GM12873 (cell line): ENCODE results near the gene HSPA12B.
A peak's percentile ranks its signal among the peaks of the same experiment; 100 is the strongest.

Experiments
- TF ChIP-seq, protein P1 (sequence below): IDR thresholded peaks from 2 replicates; pipeline ENCODE4 v1.5.1; 2012; ENCODE audit warnings: low read depth, mild to moderate bottlenecking, moderate library complexity, low read length, control low read depth; ENCODE audit not compliant: insufficient read depth; ENCODE audit errors: missing control alignments

The HSPA12B gene

DNA sequence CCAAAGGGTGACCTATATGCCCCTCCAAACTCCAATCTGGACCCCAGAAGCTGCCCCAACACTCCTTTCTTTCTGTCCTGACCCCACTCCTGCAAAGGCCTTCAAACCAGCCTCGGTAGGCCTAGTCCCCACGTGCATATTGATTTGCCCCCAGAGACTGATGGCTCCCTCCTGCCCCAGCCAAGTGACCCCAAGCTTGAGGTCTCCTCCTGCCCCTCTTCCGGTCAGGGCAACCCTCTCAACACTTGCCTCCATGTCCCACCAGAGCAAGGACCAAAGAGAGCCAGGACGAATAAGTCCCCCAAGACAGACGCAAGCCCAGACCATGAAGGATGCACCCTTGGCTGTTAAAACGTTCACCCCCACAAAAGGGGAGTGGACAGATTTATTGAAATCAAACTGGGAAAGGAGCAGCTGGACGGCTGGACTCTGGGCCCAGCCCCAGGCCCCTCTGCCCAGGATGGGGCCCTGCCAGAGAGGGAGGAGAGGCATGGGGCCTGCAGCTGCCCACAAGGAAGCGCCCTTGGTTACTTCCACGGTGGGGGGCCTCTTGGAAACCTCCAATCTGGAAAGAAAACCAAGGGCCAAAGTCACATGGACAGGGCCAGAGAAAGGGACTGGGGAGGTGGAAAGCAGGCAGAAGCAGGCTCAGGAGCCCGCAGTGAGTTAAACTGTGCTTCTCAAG is 51.2 kb downstream of the HSPA12B start:
- TF ChIP-seq, protein P1, sequence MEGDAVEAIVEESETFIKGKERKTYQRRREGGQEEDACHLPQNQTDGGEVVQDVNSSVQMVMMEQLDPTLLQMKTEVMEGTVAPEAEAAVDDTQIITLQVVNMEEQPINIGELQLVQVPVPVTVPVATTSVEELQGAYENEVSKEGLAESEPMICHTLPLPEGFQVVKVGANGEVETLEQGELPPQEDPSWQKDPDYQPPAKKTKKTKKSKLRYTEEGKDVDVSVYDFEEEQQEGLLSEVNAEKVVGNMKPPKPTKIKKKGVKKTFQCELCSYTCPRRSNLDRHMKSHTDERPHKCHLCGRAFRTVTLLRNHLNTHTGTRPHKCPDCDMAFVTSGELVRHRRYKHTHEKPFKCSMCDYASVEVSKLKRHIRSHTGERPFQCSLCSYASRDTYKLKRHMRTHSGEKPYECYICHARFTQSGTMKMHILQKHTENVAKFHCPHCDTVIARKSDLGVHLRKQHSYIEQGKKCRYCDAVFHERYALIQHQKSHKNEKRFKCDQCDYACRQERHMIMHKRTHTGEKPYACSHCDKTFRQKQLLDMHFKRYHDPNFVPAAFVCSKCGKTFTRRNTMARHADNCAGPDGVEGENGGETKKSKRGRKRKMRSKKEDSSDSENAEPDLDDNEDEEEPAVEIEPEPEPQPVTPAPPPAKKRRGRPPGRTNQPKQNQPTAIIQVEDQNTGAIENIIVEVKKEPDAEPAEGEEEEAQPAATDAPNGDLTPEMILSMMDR = no peak

DNA sequence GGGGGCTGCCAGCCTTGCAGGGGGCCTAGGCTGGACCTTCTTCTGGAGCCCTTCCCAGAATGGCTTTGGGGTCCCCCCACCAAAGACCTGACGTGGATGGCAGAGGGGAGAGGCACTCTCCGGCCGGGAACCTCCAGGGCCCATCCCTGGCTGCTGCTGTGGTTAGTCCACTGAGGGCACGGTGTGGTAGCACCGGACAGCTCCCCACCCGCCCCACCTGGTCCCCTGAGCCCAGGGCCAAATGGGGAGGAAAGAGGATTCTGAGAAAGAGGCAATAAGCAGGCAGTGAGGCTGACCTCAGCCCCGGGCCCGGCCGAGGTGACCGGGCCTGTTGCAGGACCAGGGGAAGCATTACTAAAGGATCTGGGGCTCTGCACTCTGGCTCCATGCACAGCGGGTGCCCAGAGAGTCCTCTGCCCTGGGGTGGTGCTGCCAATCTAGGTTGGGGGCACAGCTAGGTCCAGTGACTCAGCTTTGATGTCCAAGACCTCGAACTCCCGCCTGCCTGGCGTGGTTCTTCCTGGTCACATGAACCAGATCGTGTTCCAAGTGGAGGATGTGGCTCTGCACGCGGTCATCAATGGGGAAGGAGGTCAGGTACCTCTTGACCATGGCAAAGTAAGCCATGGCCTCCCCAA is 51.9 kb downstream of the HSPA12B start:
- TF ChIP-seq, protein P1 = no peak

DNA sequence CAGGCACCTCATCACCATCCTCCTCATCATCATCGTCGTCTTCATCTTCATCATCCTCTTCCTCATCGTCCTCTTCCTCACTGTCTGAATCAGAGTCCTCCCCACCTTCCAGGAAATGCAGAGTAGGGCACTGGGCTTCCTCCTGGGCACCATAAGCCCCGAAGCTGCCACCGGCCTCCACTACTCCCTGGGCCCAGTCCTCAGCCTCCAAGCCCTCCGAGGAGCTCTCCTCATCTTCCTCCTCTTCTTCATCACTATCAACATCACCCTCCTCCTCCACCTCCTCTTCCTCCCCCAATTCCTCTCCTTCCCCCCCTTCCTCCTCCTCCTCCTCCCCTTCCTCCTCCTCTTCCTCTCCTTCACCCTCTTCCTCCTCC is 52.4 kb downstream of the HSPA12B start:
- TF ChIP-seq, protein P1 = no peak

DNA sequence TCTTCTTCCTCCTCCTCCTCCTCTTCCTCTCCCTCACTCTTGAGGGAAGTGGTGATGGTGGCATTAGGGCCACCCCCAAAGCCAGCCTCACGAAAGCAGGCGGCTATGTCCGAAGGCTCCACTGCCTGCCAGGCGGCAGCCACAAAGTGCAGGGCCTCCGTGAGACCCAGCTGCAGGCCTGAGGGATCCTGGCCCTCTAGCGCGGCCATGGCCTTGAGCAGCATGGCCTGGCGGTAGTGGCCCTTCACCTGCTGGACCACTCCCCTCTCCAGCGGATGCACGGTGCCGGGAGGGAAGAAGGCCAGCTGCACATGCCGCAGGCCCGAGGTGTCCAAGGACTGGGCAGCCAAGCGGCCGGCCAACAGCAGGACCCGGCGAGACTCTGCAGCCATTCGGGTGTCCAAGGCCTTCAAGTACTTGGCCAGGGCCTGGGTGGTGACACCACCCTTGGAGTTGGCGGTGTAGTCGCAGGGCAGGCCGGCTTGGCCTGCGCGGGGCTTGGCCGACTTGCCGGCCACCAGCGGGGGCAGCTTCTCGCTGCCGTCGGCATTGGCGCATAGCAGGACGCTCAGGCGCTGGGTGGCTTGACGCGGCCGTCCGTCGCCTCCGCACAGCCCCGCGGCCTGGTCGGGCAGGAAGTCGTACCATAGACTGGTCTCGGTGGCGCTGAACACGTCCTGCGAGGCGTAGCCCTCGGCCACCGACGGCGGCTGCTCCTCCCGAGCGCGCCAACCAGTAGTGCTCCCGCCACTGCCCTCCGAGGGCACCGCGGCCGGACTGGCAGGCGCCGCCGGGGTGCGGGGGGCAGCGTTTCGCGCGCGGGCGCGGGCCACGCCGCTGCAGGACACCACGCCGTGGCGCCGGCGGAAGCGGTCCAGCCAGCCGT is 53.0 kb downstream of the HSPA12B start:
- TF ChIP-seq, protein P1 = no peak

DNA sequence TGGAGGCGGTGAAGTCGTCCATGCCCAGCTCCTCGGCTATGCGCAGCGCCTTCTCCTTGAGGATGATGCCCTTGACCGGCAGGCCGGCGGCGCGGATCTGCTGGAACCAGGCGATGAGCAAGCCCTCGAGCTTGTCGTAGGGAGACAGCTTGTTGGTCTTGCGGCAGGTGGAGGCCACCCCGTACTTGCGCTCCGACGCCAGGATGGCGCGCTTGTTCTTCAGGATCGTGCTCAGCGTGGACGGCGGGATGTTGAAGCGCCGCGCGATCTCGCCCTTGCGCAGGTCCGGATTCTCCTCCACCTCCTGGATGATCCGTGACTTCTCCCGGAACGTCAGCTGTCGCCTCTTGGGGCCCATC is 53.6 kb downstream of the HSPA12B start:
- TF ChIP-seq, protein P1 = no peak

DNA sequence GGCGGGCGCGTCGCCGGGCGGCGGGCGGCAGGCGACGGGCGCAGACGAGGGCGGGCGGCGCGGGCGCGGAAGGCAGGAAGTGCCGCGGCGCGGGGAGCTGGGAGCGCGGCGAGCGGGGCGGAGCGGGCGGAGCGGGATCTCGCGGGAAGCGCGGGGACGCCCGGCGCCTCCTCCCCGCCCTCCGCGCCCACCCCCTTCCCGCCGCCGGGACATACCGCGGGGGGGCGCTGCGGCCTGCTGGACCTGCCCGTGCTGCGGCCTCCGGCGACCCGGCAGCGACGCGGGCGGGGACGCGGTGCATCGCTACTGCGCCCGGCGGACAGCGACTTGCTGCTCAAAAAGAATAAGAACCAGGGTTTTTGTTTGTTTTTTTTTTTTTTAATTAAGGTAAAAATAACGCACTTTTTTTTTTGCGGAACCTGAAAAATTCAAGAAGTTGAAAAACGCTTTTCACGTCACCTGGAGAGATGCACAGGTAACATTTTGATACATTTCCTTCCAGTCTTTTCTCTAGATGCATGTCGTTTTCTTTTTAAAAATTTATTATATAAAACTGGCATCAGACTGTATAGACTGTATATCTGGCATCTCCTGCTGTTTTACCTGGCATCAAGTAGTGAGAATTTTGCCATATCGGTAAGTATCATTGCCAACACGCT is 54.3 kb downstream of the HSPA12B start, which contains the start of gene CENPB:
TSS of gene CENPB (minus strand) at position 76 of the 659 bp plus-strand sequence. CDS start 257 bp downstream, outside the sequence.
- TF ChIP-seq, protein P1 = peak; percentile 75
